GM23338 (cell line): ENCODE results near the gene CNTNAP4. TPM values are rescaled to one million over a fixed set of nuclear protein-coding genes. Genes with fewer than 3 reads are reported as not detected.

Source experiments
- ATAC-seq: fragments of 200-7000 bp; cut with Tn5 transposase; 3 replicates; pipeline ENCODE4 v1.9.1; 2020
- DNase-seq: peaks from one replicate; pipeline ENCODE4 v3.0.0-alpha.2; 2015; ENCODE audit warnings: low spot score
- H2AFZ ChIP-seq: fragments of 200-600 bp; sonication (generic); 2 replicates; pipeline ENCODE4 v1.8.0; 2016; ENCODE audit warnings: antibody characterized with exemption, mild to moderate bottlenecking, moderate library complexity
- H3F3A ChIP-seq: fragments of 200-600 bp; sonication (generic); replicated peaks from 2 replicates; pipeline ENCODE4 v1.8.0; 2017; ENCODE audit warnings: antibody characterized with exemption, mixed run types, low read depth
- H3K27ac ChIP-seq: fragments of 200-600 bp; sonication (generic); 2 replicates; pipeline ENCODE4 v1.6.1; 2016; ENCODE audit warnings: low read depth
- H3K27me3 ChIP-seq: fragments of 200-600 bp; sonication (generic); 2 replicates; pipeline ENCODE4 v1.8.0; 2016; ENCODE audit warnings: mild to moderate bottlenecking, mixed run types, moderate library complexity; ENCODE audit not compliant: insufficient read depth
- H3K36me3 ChIP-seq: fragments of 200-600 bp; sonication (generic); 2 replicates; pipeline ENCODE4 v1.8.0; 2016; ENCODE audit warnings: mild to moderate bottlenecking; ENCODE audit not compliant: insufficient read depth
- H3K4me1 ChIP-seq: fragments of 200-600 bp; sonication (generic); 2 replicates; pipeline ENCODE4 v1.8.0; 2016; ENCODE audit warnings: mild to moderate bottlenecking, moderate library complexity; ENCODE audit not compliant: insufficient read depth
- H3K4me2 ChIP-seq: fragments of 200-600 bp; sonication (generic); 2 replicates; pipeline ENCODE4 v1.7.1; 2017; ENCODE audit warnings: mixed run types
- H3K4me3 ChIP-seq: fragments of 200-600 bp; sonication (generic); 2 replicates; pipeline ENCODE4 v1.6.1; 2016; ENCODE audit warnings: mixed run types
- H3K79me2 ChIP-seq: fragments of 200-600 bp; sonication (generic); replicated peaks from 2 replicates; pipeline ENCODE4 v1.8.0; 2017; ENCODE audit warnings: mild to moderate bottlenecking; ENCODE audit not compliant: insufficient read depth
- H3K9me2 ChIP-seq: fragments of 200-600 bp; sonication (generic); 2 replicates; pipeline ENCODE4 v1.8.0; 2017; ENCODE audit not compliant: insufficient read depth
- H4K20me1 ChIP-seq: fragments of 200-600 bp; sonication (generic); replicated peaks from 2 replicates; pipeline ENCODE4 v1.8.0; 2017; ENCODE audit warnings: mild to moderate bottlenecking; ENCODE audit not compliant: insufficient read depth
- H3K27ac Mint-ChIP-seq: 2 replicates; pipeline ENCODE4 v1.8.0; 2020; ENCODE audit warnings: inconsistent platforms, mild to moderate bottlenecking, moderate library complexity, mixed read lengths
- H3K27me3 Mint-ChIP-seq: 3 replicates; pipeline ENCODE4 v1.8.0; 2022; ENCODE audit warnings: low read depth, mild to moderate bottlenecking, moderate library complexity, mixed read lengths, inconsistent platforms; ENCODE audit not compliant: insufficient read depth, poor library complexity
- H3K36me3 Mint-ChIP-seq: 3 replicates; pipeline ENCODE4 v1.8.0; 2021; ENCODE audit warnings: low read depth, mild to moderate bottlenecking, inconsistent platforms, moderate library complexity, mixed read lengths
- H3K4me1 Mint-ChIP-seq: 3 replicates; pipeline ENCODE4 v1.8.0; 2020; ENCODE audit warnings: mild to moderate bottlenecking, inconsistent platforms, mixed read lengths
- H3K4me3 Mint-ChIP-seq: 3 replicates; pipeline ENCODE4 v1.8.0; 2021; ENCODE audit warnings: moderate library complexity, mild to moderate bottlenecking, inconsistent platforms, mixed read lengths
- H3K9me3 Mint-ChIP-seq: 3 replicates; pipeline ENCODE4 v1.8.0; 2020; ENCODE audit warnings: moderate library complexity, mild to moderate bottlenecking, inconsistent platforms, mixed read lengths
- EZH2 ChIP-seq: fragments of 200-600 bp; sonication (generic); IDR thresholded peaks from one replicate; pipeline ENCODE4 v1.8.0; 2017; ENCODE audit warnings: antibody characterized with exemption, mild to moderate bottlenecking, low read depth; ENCODE audit not compliant: unreplicated experiment
- EZH2phosphoT487 ChIP-seq: fragments of 200-600 bp; sonication (generic); IDR thresholded peaks from one replicate; pipeline ENCODE4 v1.8.1; 2018; ENCODE audit warnings: antibody characterized with exemption; ENCODE audit not compliant: unreplicated experiment
- JUNB ChIP-seq: IDR thresholded peaks from one replicate; pipeline ENCODE4 v1.6.1; 2016; ENCODE audit warnings: antibody characterized with exemption; ENCODE audit not compliant: unreplicated experiment
- NANOG ChIP-seq: IDR thresholded peaks from 2 replicates; pipeline ENCODE4 v1.6.1; 2016; ENCODE audit warnings: antibody characterized with exemption, borderline replicate concordance
- STAT1 ChIP-seq: IDR thresholded peaks from one replicate; pipeline ENCODE4 v1.6.1; 2016; ENCODE audit warnings: antibody characterized with exemption; ENCODE audit not compliant: unreplicated experiment
- ZNF331 ChIP-seq: fragments of 250-450 bp; sonication (Bioruptor Pico); IDR thresholded peaks from 2 replicates; pipeline ENCODE4 v1.5.0; 2020; ENCODE audit warnings: low read depth, mild to moderate bottlenecking, moderate library complexity
- ZNF462 ChIP-seq: fragments of 250-450 bp; sonication (Bioruptor Pico); IDR thresholded peaks from 2 replicates; pipeline ENCODE4 v1.5.0; 2020; ENCODE audit warnings: mild to moderate bottlenecking, moderate library complexity
- polyA plus RNA-seq: library from polyadenylated mRNA; unstranded; fragments of >200 nt; fragmentation: Nextera tagmentation; extraction: Ambion mirVana; gene quantifications from 2 replicates; pipeline ENCODE4 v1.2.1, GENCODE V29; 2016
- total RNA-seq: library from RNA; depleted of rRNA; stranded (reverse); fragments of >200 nt; shearing (Covaris generic); gene quantifications from 2 replicates; pipeline ENCODE4 v1.2.3, GENCODE V29; 2014
- TF ChIP-seq, protein P1 (sequence below), 2 experiments: fragments of 200-600 bp in 1 of 2; sonication (generic) in 1 of 2; conservative IDR thresholded peaks; 2 replicates each; pipeline versions ENCODE4 v1.5.1 to v1.6.1; 2016 to 2017; ENCODE audit warnings: antibody characterized with exemption in 2 of 2, low read depth in 2 of 2, mild to moderate bottlenecking in 2 of 2, moderate library complexity in 1 of 2
- TF ChIP-seq, protein P2 (sequence below): IDR thresholded peaks from 2 replicates; pipeline ENCODE4 v1.6.1; 2016; ENCODE audit warnings: antibody characterized with exemption

CNTNAP4 gene
- total and polyA plus RNA-seq, 2 experiments from 2014 or later, result not detected

DNA sequence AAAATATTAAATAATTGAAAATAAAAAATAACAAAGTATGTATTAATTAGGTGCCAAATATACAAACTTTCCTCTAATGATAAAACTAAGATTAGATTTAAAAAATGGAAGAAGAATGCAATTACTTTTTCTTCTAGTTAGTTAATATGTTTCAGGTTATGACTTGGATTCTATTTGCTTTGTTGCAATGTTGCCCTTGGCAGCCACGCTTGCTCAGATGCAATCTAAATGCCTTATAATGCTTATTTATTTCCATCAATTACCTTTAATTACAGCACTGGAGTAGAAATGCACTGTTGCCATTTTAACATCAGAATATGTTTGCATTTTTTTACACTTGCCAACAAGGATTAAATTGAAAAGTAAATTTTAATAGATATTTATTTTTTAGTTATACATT lies 263.9 kb downstream of the CNTNAP4 start:
- Histone ChIP-seq H3K27me3 (no peaks in the 10 kb centered on the region), H3K4me2 (no peak overlapping the region), H3K9me2 (no peaks in the 10 kb centered on the region), H3K4me1 (no peaks in the 10 kb centered on the region), H3K36me3 (no peaks in the 10 kb centered on the region), H3K27ac (no peak overlapping the region), H3K4me3 (no peak overlapping the region), H3K79me2 (no peaks in the 10 kb centered on the region), H2AFZ (no peak overlapping the region), H3F3A (no peaks in the 10 kb centered on the region), H4K20me1 (no peaks in the 10 kb centered on the region)
- TF ChIP-seq JUNB, result no peak
- ATAC-seq (no peak), DNase-seq (no peak)
- Mint-ChIP-seq H3K36me3 (0 out of 3 replicates have a peak, but pooled peaks cover 2% of the 10 kb centered on the region), H3K4me1 (no peaks in the 10 kb centered on the region), H3K9me3 (peaks cover 47% of the 10 kb centered on the region), H3K27ac (no peak overlapping the region), H3K27me3 (no peaks in the 10 kb centered on the region), H3K4me3 (no peak overlapping the region)

DNA sequence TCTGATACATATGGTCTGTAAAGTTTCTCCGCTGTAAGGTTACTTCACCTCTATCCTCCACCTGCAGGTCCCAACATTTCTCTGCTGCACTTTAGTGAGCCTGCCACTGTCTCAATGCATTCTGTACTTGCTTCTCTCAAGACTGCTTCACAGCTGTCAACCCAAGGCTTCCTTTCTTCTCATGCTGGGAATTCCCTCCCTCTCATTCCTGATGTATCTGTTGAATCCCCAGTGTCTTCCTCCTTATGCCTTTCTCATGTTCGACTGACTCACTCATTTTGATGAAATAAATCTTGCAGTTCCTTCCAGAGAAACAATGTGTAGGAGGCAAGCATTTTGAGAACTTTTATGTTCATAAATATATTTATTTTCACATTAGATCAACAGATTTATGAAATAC lies 288.3 kb downstream of the CNTNAP4 start:
- Histone ChIP-seq H3K27ac (no peak overlapping the region), H4K20me1 (no peaks in the 10 kb centered on the region), H3K79me2 (no peaks in the 10 kb centered on the region), H3K27me3 (no peaks in the 10 kb centered on the region), H3K4me3 (no peak overlapping the region), H3F3A (no peaks in the 10 kb centered on the region), H3K4me1 (no peaks in the 10 kb centered on the region), H2AFZ (no peak overlapping the region), H3K9me2 (no peaks in the 10 kb centered on the region; the same call in 1 of the 2 replicates), H3K4me2 (no peak overlapping the region), H3K36me3 (no peaks in the 10 kb centered on the region)
- DNase-seq, result no peak
- Mint-ChIP-seq H3K9me3 (peaks cover 75% of the 10 kb centered on the region), H3K36me3 (peaks cover 4% of the 10 kb centered on the region; the same call in 1 of the 3 replicates), H3K27ac (no peak overlapping the region), H3K4me1 (no peaks in the 10 kb centered on the region), H3K27me3 (peaks cover 3% of the 10 kb centered on the region), H3K4me3 (no peak overlapping the region)
- ATAC-seq, result no peak
- no peak for TF ChIP-seq JUNB
- no peak for TF ChIP-seq EZH2phosphoT487
- TF ChIP-seq, protein P1, sequence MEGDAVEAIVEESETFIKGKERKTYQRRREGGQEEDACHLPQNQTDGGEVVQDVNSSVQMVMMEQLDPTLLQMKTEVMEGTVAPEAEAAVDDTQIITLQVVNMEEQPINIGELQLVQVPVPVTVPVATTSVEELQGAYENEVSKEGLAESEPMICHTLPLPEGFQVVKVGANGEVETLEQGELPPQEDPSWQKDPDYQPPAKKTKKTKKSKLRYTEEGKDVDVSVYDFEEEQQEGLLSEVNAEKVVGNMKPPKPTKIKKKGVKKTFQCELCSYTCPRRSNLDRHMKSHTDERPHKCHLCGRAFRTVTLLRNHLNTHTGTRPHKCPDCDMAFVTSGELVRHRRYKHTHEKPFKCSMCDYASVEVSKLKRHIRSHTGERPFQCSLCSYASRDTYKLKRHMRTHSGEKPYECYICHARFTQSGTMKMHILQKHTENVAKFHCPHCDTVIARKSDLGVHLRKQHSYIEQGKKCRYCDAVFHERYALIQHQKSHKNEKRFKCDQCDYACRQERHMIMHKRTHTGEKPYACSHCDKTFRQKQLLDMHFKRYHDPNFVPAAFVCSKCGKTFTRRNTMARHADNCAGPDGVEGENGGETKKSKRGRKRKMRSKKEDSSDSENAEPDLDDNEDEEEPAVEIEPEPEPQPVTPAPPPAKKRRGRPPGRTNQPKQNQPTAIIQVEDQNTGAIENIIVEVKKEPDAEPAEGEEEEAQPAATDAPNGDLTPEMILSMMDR (conservative IDR thresholded peaks at IDR 0.05; ENCODE audit: low read depth in 2 of 2), result no peak
- no peak for TF ChIP-seq ZNF462 (CRISPR knock-in tag)
- no peak for TF ChIP-seq EZH2
- TF ChIP-seq, protein P2, sequence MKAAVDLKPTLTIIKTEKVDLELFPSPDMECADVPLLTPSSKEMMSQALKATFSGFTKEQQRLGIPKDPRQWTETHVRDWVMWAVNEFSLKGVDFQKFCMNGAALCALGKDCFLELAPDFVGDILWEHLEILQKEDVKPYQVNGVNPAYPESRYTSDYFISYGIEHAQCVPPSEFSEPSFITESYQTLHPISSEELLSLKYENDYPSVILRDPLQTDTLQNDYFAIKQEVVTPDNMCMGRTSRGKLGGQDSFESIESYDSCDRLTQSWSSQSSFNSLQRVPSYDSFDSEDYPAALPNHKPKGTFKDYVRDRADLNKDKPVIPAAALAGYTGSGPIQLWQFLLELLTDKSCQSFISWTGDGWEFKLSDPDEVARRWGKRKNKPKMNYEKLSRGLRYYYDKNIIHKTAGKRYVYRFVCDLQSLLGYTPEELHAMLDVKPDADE, result no peak
- no peak for TF ChIP-seq NANOG
- no peak for TF ChIP-seq ZNF331 (CRISPR knock-in tag)
- no peak for TF ChIP-seq STAT1
